ENCODE results near the gene MAP7D3. TPM values are rescaled to one million over a fixed set of nuclear protein-coding genes. Genes with fewer than 3 reads are reported as not detected.
"Not testable (repeated sequence)": the region's sequence is repeated elsewhere in the genome, so short reads cannot be mapped to it uniquely, and the experiment has no call there.

The MAP7D3 gene
- total RNA-seq, 1 donor from 2014 or later: 28.6 TPM

- H3K4me1 Mint-ChIP-seq (ENCODE audit: low read depth): peaks cover 3% of the 10 kb centered on the region
- no peak for DNase-seq (ENCODE audit: low spot score)
- no peak overlapping the region for H3K4me3 Mint-ChIP-seq (ENCODE audit: low read depth)
- H3K36me3 Mint-ChIP-seq (ENCODE audit: low read depth): no peaks in the 10 kb centered on the region
- H3K9me3 Mint-ChIP-seq: no peaks in the 10 kb centered on the region
- H3K27me3 Mint-ChIP-seq (ENCODE audit: low read depth): no peaks in the 10 kb centered on the region
- intact Hi-C loops (cut with micrococcal nuclease): loop anchor here (5.0 to 10.0 kb wide), 3 partner anchors 40 to 240 kb away; no protein-coding TSS in a partner anchor
- no peak overlapping the region for H3K27ac Mint-ChIP-seq
Measured at GRCh38 chrX:136266828-136267227, 15.6 kb upstream of the MAP7D3 start.

GRCh38 chrX:136262812-136263315 lies 11.7 kb upstream of the MAP7D3 start:
- no peak overlapping the region for H3K4me3 Mint-ChIP-seq (ENCODE audit: low read depth)
- intact Hi-C loops (cut with micrococcal nuclease): loop anchor here (10.0 kb wide), 1 partner anchor 108 kb away; no protein-coding TSS in a partner anchor
- no peak for DNase-seq (ENCODE audit: low spot score)
- peaks cover 21% of the 10 kb centered on the region for H3K4me1 Mint-ChIP-seq (ENCODE audit: low read depth)
- H3K27ac Mint-ChIP-seq: no peak overlapping the region
- H3K9me3 Mint-ChIP-seq: no peaks in the 10 kb centered on the region
- no peaks in the 10 kb centered on the region for H3K27me3 Mint-ChIP-seq (ENCODE audit: low read depth)
- H3K36me3 Mint-ChIP-seq (ENCODE audit: low read depth): no peaks in the 10 kb centered on the region

- no peaks in the 10 kb centered on the region for H3K36me3 Mint-ChIP-seq (ENCODE audit: low read depth)
- H3K4me1 Mint-ChIP-seq (ENCODE audit: low read depth): peaks cover 21% of the 10 kb centered on the region
- H3K27me3 Mint-ChIP-seq (ENCODE audit: low read depth): no peaks in the 10 kb centered on the region
- no peak overlapping the region for H3K27ac Mint-ChIP-seq
- intact Hi-C loops (cut with micrococcal nuclease): loop anchor here (10.0 kb wide), 1 partner anchor 107 kb away; no protein-coding TSS in a partner anchor
- no peaks in the 10 kb centered on the region for H3K9me3 Mint-ChIP-seq
- no peak overlapping the region for H3K4me3 Mint-ChIP-seq (ENCODE audit: low read depth)
- DNase-seq (ENCODE audit: low spot score): no peak
Measured at GRCh38 chrX:136262243-136262642, 11.0 kb upstream of the MAP7D3 start.

- no peak for DNase-seq (ENCODE audit: low spot score)
- peaks cover 21% of the 10 kb centered on the region for H3K4me1 Mint-ChIP-seq (ENCODE audit: low read depth)
- intact Hi-C loops (cut with micrococcal nuclease): loop anchor here (10.0 kb wide), 1 partner anchor 107 kb away; no protein-coding TSS in a partner anchor
- no peak overlapping the region for H3K4me3 Mint-ChIP-seq (ENCODE audit: low read depth)
- no peak overlapping the region for H3K27ac Mint-ChIP-seq
- no peaks in the 10 kb centered on the region for H3K9me3 Mint-ChIP-seq
- H3K36me3 Mint-ChIP-seq (ENCODE audit: low read depth): no peaks in the 10 kb centered on the region
- H3K27me3 Mint-ChIP-seq (ENCODE audit: low read depth): no peaks in the 10 kb centered on the region
Measured at GRCh38 chrX:136261321-136261720, 10.1 kb upstream of the MAP7D3 start.

GRCh38 chrX:136260776-136261175 lies 9.6 kb upstream of the MAP7D3 start:
- Mint-ChIP-seq H3K9me3 (no peaks in the 10 kb centered on the region), H3K27ac (no peak overlapping the region), H3K4me3 (ENCODE audit: low read depth) (no peak overlapping the region), H3K27me3 (ENCODE audit: low read depth) (no peaks in the 10 kb centered on the region), H3K36me3 (ENCODE audit: low read depth) (no peaks in the 10 kb centered on the region), H3K4me1 (ENCODE audit: low read depth) (peaks cover 21% of the 10 kb centered on the region)
- intact Hi-C loops (cut with micrococcal nuclease): loop anchor here (10.0 kb wide), 1 partner anchor 106 kb away; no protein-coding TSS in a partner anchor
- DNase-seq (ENCODE audit: low spot score): no peak

GRCh38 chrX:136259543-136259942 lies 8.3 kb upstream of the MAP7D3 start:
- Mint-ChIP-seq H3K36me3 (ENCODE audit: low read depth) (no peaks in the 10 kb centered on the region), H3K27ac (peak overlapping the region; percentile 72), H3K27me3 (ENCODE audit: low read depth) (no peaks in the 10 kb centered on the region), H3K4me1 (ENCODE audit: low read depth) (peaks cover 21% of the 10 kb centered on the region), H3K9me3 (no peaks in the 10 kb centered on the region), H3K4me3 (ENCODE audit: low read depth) (no peak overlapping the region)
- no peak for DNase-seq (ENCODE audit: low spot score)
- intact Hi-C loops (cut with micrococcal nuclease): loop anchor here (1.0 to 10.0 kb wide), 2 partner anchors 8 to 435 kb away; partner anchors contain the start of gene MAP7D3

GRCh38 chrX:136258951-136259350 lies 7.8 kb upstream of the MAP7D3 start:
- H3K27ac Mint-ChIP-seq: no peak overlapping the region
- intact Hi-C loops (cut with micrococcal nuclease): loop anchor here (1.0 to 10.0 kb wide), 2 partner anchors 8 to 436 kb away; partner anchors contain the start of gene MAP7D3
- DNase-seq (ENCODE audit: low spot score): no peak
- no peaks in the 10 kb centered on the region for H3K36me3 Mint-ChIP-seq (ENCODE audit: low read depth)
- no peak overlapping the region for H3K4me3 Mint-ChIP-seq (ENCODE audit: low read depth)
- no peaks in the 10 kb centered on the region for H3K9me3 Mint-ChIP-seq
- H3K27me3 Mint-ChIP-seq (ENCODE audit: low read depth): no peaks in the 10 kb centered on the region
- H3K4me1 Mint-ChIP-seq (ENCODE audit: low read depth): peaks cover 21% of the 10 kb centered on the region

GRCh38 chrX:136256026-136256425 lies 4.8 kb upstream of the MAP7D3 start:
- no peak for DNase-seq (ENCODE audit: low spot score)
- H3K27ac Mint-ChIP-seq: no peak overlapping the region
- H3K9me3 Mint-ChIP-seq: no peaks in the 10 kb centered on the region
- H3K27me3 Mint-ChIP-seq (ENCODE audit: low read depth): no peaks in the 10 kb centered on the region
- no peaks in the 10 kb centered on the region for H3K36me3 Mint-ChIP-seq (ENCODE audit: low read depth)
- H3K4me3 Mint-ChIP-seq (ENCODE audit: low read depth): no peak overlapping the region
- H3K4me1 Mint-ChIP-seq (ENCODE audit: low read depth): peaks cover 28% of the 10 kb centered on the region
- intact Hi-C loops (cut with micrococcal nuclease): loop anchor here (10.0 kb wide), 1 partner anchor 439 kb away; no protein-coding TSS in a partner anchor

- intact Hi-C loops (cut with micrococcal nuclease): loop anchor here (10.0 kb wide), 1 partner anchor 439 kb away; no protein-coding TSS in a partner anchor
- H3K4me1 Mint-ChIP-seq (ENCODE audit: low read depth): peaks cover 24% of the 10 kb centered on the region
- no peak for DNase-seq (ENCODE audit: low spot score)
- no peaks in the 10 kb centered on the region for H3K36me3 Mint-ChIP-seq (ENCODE audit: low read depth)
- no peaks in the 10 kb centered on the region for H3K9me3 Mint-ChIP-seq
- H3K4me3 Mint-ChIP-seq (ENCODE audit: low read depth): no peak overlapping the region
- no peak overlapping the region for H3K27ac Mint-ChIP-seq
- no peaks in the 10 kb centered on the region for H3K27me3 Mint-ChIP-seq (ENCODE audit: low read depth)
Measured at GRCh38 chrX:136255541-136255940, 4.3 kb upstream of the MAP7D3 start.

GRCh38 chrX:136250191-136251040 lies 784 bp downstream of the MAP7D3 start:
- H3K27ac Mint-ChIP-seq: peak overlapping the region; percentile 75
- peak; percentile 18 for DNase-seq (ENCODE audit: low spot score)

GRCh38 chrX:136246201-136246600 lies 5.0 kb downstream of the MAP7D3 start:
- intact Hi-C loops (cut with micrococcal nuclease): no loop called here
- no peak for DNase-seq (ENCODE audit: low spot score)
- peaks cover 6% of the 10 kb centered on the region for H3K4me1 Mint-ChIP-seq (ENCODE audit: low read depth)
- H3K27ac Mint-ChIP-seq: no peak overlapping the region
- H3K9me3 Mint-ChIP-seq: no peaks in the 10 kb centered on the region
- peaks cover 35% of the 10 kb centered on the region for H3K36me3 Mint-ChIP-seq (ENCODE audit: low read depth)
- H3K27me3 Mint-ChIP-seq (ENCODE audit: low read depth): no peaks in the 10 kb centered on the region
- H3K4me3 Mint-ChIP-seq (ENCODE audit: low read depth): no peak overlapping the region

More at GRCh38 chrX:136250191-136251040, 784 bp downstream of the MAP7D3 start:
- H3K4me3 Mint-ChIP-seq (ENCODE audit: low read depth): peak overlapping the region; percentile 74
- intact Hi-C loops (cut with micrococcal nuclease): loop anchor here (1.0 to 10.0 kb wide), 3 partner anchors 9 to 444 kb away; no protein-coding TSS in a partner anchor
- H3K9me3 Mint-ChIP-seq: no peaks in the 10 kb centered on the region
- peaks cover 13% of the 10 kb centered on the region for H3K4me1 Mint-ChIP-seq (ENCODE audit: low read depth)
- H3K36me3 Mint-ChIP-seq (ENCODE audit: low read depth): peaks cover 6% of the 10 kb centered on the region
- H3K27me3 Mint-ChIP-seq (ENCODE audit: low read depth): no peaks in the 10 kb centered on the region

GRCh38 chrX:136237849-136238248 lies 13.4 kb downstream of the MAP7D3 start:
- H3K27me3 Mint-ChIP-seq (ENCODE audit: low read depth); DNase-seq (ENCODE audit: low spot score); intact Hi-C loops (cut with micrococcal nuclease); H3K9me3 Mint-ChIP-seq; H3K4me1 Mint-ChIP-seq (ENCODE audit: low read depth); H3K4me3 Mint-ChIP-seq (ENCODE audit: low read depth); H3K27ac Mint-ChIP-seq: not testable (repeated sequence)
- peaks cover 53% of the 10 kb centered on the region for H3K36me3 Mint-ChIP-seq (ENCODE audit: low read depth)

- peaks cover 48% of the 10 kb centered on the region for H3K36me3 Mint-ChIP-seq (ENCODE audit: low read depth)
- no peak for DNase-seq (ENCODE audit: low spot score)
Measured at GRCh38 chrX:136237074-136237473, 14.1 kb downstream of the MAP7D3 start.

More at GRCh38 chrX:136237074-136237473, 14.1 kb downstream of the MAP7D3 start:
- intact Hi-C loops (cut with micrococcal nuclease): no loop called here
- no peak overlapping the region for H3K4me3 Mint-ChIP-seq (ENCODE audit: low read depth)
- no peaks in the 10 kb centered on the region for H3K27me3 Mint-ChIP-seq (ENCODE audit: low read depth)
- H3K4me1 Mint-ChIP-seq (ENCODE audit: low read depth): no peaks in the 10 kb centered on the region
- no peak overlapping the region for H3K27ac Mint-ChIP-seq
- H3K9me3 Mint-ChIP-seq: no peaks in the 10 kb centered on the region

All from activated T-helper 2 cell treated with anti-CD3 and anti-CD28 coated beads, Interferon-gamma antibody, Interleukin-2, Interleukin-4, amounts not matched to agents 10 μg/mL and 5 μg/mL and 100 μg/mL, durations not matched to agents 14 hours and 24 hours and 36 hours (primary cell).